ENCODE data around the gene SLC5A10.

The SLC5A10 gene

GRCh38 chr17:18963126-18964017 lies 11.4 kb downstream of the SLC5A10 start:
- no peak overlapping the region for H3K4me3 ChIP-seq (ENCODE audit: low read length)

GRCh38 chr17:18964018-18964351 lies 12.0 kb downstream of the SLC5A10 start:
- DNase-seq (ENCODE audit: low read depth): no peak
- H3K4me3 ChIP-seq (ENCODE audit: low read length): no peak overlapping the region
- no peak for TF ChIP-seq CTCF (conservative IDR thresholded peaks at IDR 0.05; ENCODE audit: low read depth, low read length)

More at GRCh38 chr17:18963126-18964017, 11.4 kb downstream of the SLC5A10 start:
- no peak for TF ChIP-seq CTCF (conservative IDR thresholded peaks at IDR 0.05; ENCODE audit: low read depth, low read length)
- no peak for DNase-seq (ENCODE audit: low read depth)

- no peak for TF ChIP-seq CTCF (conservative IDR thresholded peaks at IDR 0.05; ENCODE audit: low read depth, low read length)
- H3K4me3 ChIP-seq (ENCODE audit: low read length): no peak overlapping the region
- no peak for DNase-seq (ENCODE audit: low read depth)
Measured at GRCh38 chr17:18964550-18964949, 12.6 kb downstream of the SLC5A10 start.

DNA sequence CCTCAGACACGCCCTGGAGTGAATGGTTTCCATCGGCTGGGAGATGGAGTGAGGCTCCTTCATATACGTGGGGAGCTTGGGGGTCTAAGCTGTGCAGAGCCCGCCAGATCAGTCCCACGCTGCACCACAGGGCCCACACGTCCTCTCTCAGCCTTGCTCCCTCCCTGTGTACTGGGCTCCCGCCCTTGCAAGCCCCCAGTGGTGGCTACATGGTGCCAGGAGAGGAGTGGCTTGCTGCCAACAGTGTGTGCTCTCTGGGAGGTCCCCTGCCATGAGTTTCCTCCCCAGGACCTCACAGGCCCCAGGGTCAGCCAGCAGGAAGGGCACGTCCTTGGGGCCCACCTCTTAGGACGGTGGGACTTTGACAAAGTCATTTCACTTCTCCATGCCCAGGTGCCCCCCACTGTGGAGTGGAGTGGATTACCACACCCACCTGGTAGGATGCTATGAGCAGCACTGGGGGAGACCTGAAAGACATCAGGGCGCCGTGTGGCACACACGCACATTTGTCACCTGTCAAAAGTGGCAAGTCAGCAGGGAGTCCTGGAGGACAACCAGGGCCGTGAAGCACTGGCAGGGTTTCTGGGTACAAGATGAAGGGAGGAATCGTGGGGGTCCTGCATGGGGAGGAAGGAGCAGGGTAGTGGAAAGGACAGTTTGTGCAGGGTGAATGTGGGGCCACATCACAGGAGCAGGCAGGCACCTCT lies 13.7 kb downstream of the SLC5A10 start:
- no peak overlapping the region for H3K4me3 ChIP-seq (ENCODE audit: low read length)
- no peak for TF ChIP-seq CTCF (conservative IDR thresholded peaks at IDR 0.05; ENCODE audit: low read depth, low read length)
- DNase-seq (ENCODE audit: low read depth): no peak

GRCh38 chr17:18966831-18967624 lies 15.1 kb downstream of the SLC5A10 start:
- H3K4me3 ChIP-seq (ENCODE audit: low read length): no peak overlapping the region

DNA sequence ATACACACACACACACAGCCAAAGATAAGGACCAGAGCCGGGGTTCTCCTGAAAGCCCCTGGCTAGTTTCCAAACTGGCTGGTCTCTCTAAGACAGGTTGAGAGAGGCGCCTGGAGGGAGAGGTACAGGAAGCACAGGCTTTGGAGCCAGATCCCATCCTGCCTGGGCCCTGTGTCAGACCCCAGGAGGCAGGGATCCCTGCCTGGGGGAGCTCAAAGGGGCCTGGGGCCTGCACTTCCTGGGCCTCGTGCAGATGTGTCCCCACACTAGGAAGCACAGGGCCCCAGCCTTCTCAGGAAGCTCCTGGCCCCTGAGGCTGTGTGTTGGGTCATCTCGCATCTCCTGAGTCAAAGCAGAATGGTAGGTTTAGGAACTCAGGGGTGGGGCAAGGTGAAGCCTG lies 16.0 kb downstream of the SLC5A10 start:
- no peak for TF ChIP-seq CTCF (conservative IDR thresholded peaks at IDR 0.05; ENCODE audit: low read depth, low read length)
- H3K4me3 ChIP-seq (ENCODE audit: low read length): no peak overlapping the region
- DNase-seq (ENCODE audit: low read depth): no peak

More at GRCh38 chr17:18966831-18967624, 15.1 kb downstream of the SLC5A10 start:
- DNase-seq (ENCODE audit: low read depth): no peak
- TF ChIP-seq CTCF (conservative IDR thresholded peaks at IDR 0.05; ENCODE audit: low read depth, low read length): no peak

Data from retinal pigment epithelial cell (primary cell).